Neuronal stem cell (in vitro differentiated cells): ENCODE data around the gene SHROOM4.

Experiments
- DNase-seq: peaks from one replicate; pipeline ENCODE4 v3.0.0-alpha.2; 2013; ENCODE audit warnings: low spot score
- H2AFZ ChIP-seq: one replicate; pipeline ENCODE4 v1.6.1; 2013; ENCODE audit warnings: mild to moderate bottlenecking, low read length, inconsistent platforms
- H2AK5ac ChIP-seq: 2 replicates; pipeline ENCODE4 v1.6.1; 2013; ENCODE audit warnings: low read depth, mild to moderate bottlenecking, inconsistent platforms, low read length, moderate library complexity, mixed read lengths
- H2BK120ac ChIP-seq: 2 replicates; pipeline ENCODE4 v1.6.1; 2013; ENCODE audit warnings: low read depth, mild to moderate bottlenecking, inconsistent platforms, low read length, moderate library complexity, mixed read lengths
- H2BK12ac ChIP-seq: one replicate; pipeline ENCODE4 v1.6.1; 2013; ENCODE audit warnings: low read length, inconsistent platforms
- H2BK15ac ChIP-seq: 2 replicates; pipeline ENCODE4 v1.6.1; 2013; ENCODE audit warnings: mild to moderate bottlenecking, low read length, inconsistent platforms, mixed read lengths
- H2BK5ac ChIP-seq: one replicate; pipeline ENCODE4 v1.6.1; 2013; ENCODE audit warnings: inconsistent platforms, mild to moderate bottlenecking, low read length, moderate library complexity
- H3K14ac ChIP-seq: one replicate; pipeline ENCODE4 v1.6.1; 2013; ENCODE audit warnings: low read length, inconsistent platforms
- H3K18ac ChIP-seq: 2 replicates; pipeline ENCODE4 v1.6.1; 2013; ENCODE audit warnings: low read length, inconsistent platforms
- H3K23ac ChIP-seq: 2 replicates; pipeline ENCODE4 v1.6.1; 2013; ENCODE audit warnings: low read depth, mild to moderate bottlenecking, mixed read lengths, low read length, inconsistent platforms; ENCODE audit not compliant: poor library complexity
- H3K27ac ChIP-seq: replicated peaks from 3 replicates; pipeline ENCODE4 v1.5.1; 2013; ENCODE audit warnings: low read length, inconsistent platforms
- H3K27me3 ChIP-seq, 3 experiments: 2 replicates each; pipeline ENCODE4 v1.6.1; 2013; ENCODE audit warnings: low read length in 3 of 3, mild to moderate bottlenecking in 2 of 3, inconsistent platforms in 1 of 3, low read depth in 1 of 3, mixed read lengths in 1 of 3, moderate library complexity in 1 of 3; ENCODE audit not compliant: control insufficient read depth in 3 of 3, insufficient read depth in 3 of 3
- H3K36me3 ChIP-seq, 2 donors: replicated peaks in 1 of 2; 2 replicates each; pipeline ENCODE4 v1.6.1; 2013; ENCODE audit warnings: low read length in 2 of 2; ENCODE audit not compliant: control insufficient read depth in 2 of 2, insufficient read depth in 2 of 2
- H3K4ac ChIP-seq: 2 replicates; pipeline ENCODE4 v1.6.1; 2013; ENCODE audit warnings: inconsistent platforms, mild to moderate bottlenecking, low read length, moderate library complexity
- H3K4me1 ChIP-seq, 2 donors: 1 replicate in 1 of 2; 2 replicates in 1 of 2; pipeline ENCODE4 v1.6.1; 2013; ENCODE audit warnings: low read length in 2 of 2, low read depth in 1 of 2; ENCODE audit not compliant: control insufficient read depth in 2 of 2, insufficient read depth in 1 of 2
- H3K4me2 ChIP-seq: one replicate; pipeline ENCODE4 v1.6.1; 2013; ENCODE audit warnings: mild to moderate bottlenecking, low read length, inconsistent platforms; ENCODE audit not compliant: insufficient read depth, poor library complexity, severe bottlenecking
- H3K4me3 ChIP-seq, 2 donors: 2 replicates each; pipeline ENCODE4 v1.5.1; 2013; ENCODE audit warnings: low read length in 2 of 2, mild to moderate bottlenecking in 2 of 2, inconsistent platforms in 1 of 2, moderate library complexity in 1 of 2
- H3K79me1 ChIP-seq: one replicate; pipeline ENCODE4 v1.6.1; 2013; ENCODE audit warnings: low read depth, mild to moderate bottlenecking, inconsistent platforms, low read length, moderate library complexity
- H3K9ac ChIP-seq: one replicate; pipeline ENCODE4 v1.6.1; 2013; ENCODE audit warnings: mild to moderate bottlenecking, low read depth, low read length, inconsistent platforms; ENCODE audit not compliant: poor library complexity
- H3K9me3 ChIP-seq, 2 donors: replicated peaks in 1 of 2; 2 replicates each; pipeline versions ENCODE3 to v1.6.1; 2013; ENCODE audit warnings: low read length in 2 of 2, mild to moderate bottlenecking in 2 of 2, inconsistent platforms in 1 of 2, low read depth in 1 of 2, mixed read lengths in 1 of 2, moderate library complexity in 1 of 2; ENCODE audit not compliant: control insufficient read depth in 2 of 2, insufficient read depth in 1 of 2
- H4K8ac ChIP-seq: one replicate; pipeline ENCODE4 v1.6.1; 2013; ENCODE audit warnings: low read depth, mild to moderate bottlenecking, inconsistent platforms, low read length, moderate library complexity
- H4K91ac ChIP-seq: one replicate; pipeline ENCODE4 v1.6.1; 2013; ENCODE audit warnings: low read length, low read depth, mild to moderate bottlenecking, inconsistent platforms; ENCODE audit not compliant: poor library complexity
- WGBS, 2 donors: extraction: QIAGEN DNeasy Blood & Tissue Kit; methylation state at CpG; one replicate each; pipeline ENCODE4 v1.1.7; 2013; ENCODE audit warnings: missing lambda C conversion rate in 2 of 2, mixed read lengths in 1 of 2; ENCODE audit not compliant: insufficient read length in 2 of 2, insufficient replicate concordance in 1 of 2; ENCODE audit errors: extremely low coverage in 2 of 2; 5-methylcytosine and 5-hydroxymethylcytosine counted together

Gene SHROOM4

GRCh38 chrX:50609796-50610195 lies 204.2 kb downstream of the SHROOM4 start:
- no peak overlapping the region for H3K4ac ChIP-seq
- H3K14ac ChIP-seq = no peak overlapping the region
- H3K23ac ChIP-seq = no peak overlapping the region
- H3K4me2 ChIP-seq = no peak overlapping the region
- no peak overlapping the region for H2BK5ac ChIP-seq
- no peak overlapping the region for H3K27ac ChIP-seq
- H3K79me1 ChIP-seq = no peaks in the 10 kb centered on the region
- no peaks in the 10 kb centered on the region for H3K4me1 ChIP-seq
- H3K27me3 ChIP-seq = no peaks in the 10 kb centered on the region
- no peak for DNase-seq
- no peaks in the 10 kb centered on the region for H3K36me3 ChIP-seq
- H3K18ac ChIP-seq = no peak overlapping the region
- H4K91ac ChIP-seq = no peak overlapping the region
- no peak overlapping the region for H4K8ac ChIP-seq
- no peak overlapping the region for H3K9ac ChIP-seq
- no peaks in the 10 kb centered on the region for H3K9me3 ChIP-seq
- no peak overlapping the region for H2AFZ ChIP-seq
- no peak overlapping the region for H2AK5ac ChIP-seq
- H2BK120ac ChIP-seq = no peak overlapping the region
- no peak overlapping the region for H2BK12ac ChIP-seq
- H2BK15ac ChIP-seq = no peak overlapping the region
- no peak overlapping the region for H3K4me3 ChIP-seq

GRCh38 chrX:50606300-50606950 lies 207.6 kb downstream of the SHROOM4 start:
- no peak overlapping the region for H3K18ac ChIP-seq
- H2BK12ac ChIP-seq = no peak overlapping the region
- H2BK120ac ChIP-seq = no peak overlapping the region
- no peak overlapping the region for H3K4me3 ChIP-seq
- no peaks in the 10 kb centered on the region for H3K27me3 ChIP-seq
- no peak overlapping the region for H3K14ac ChIP-seq
- no CpG with 5 or more reads among the region's 3 CpGs for WGBS, 2 donors
- H4K8ac ChIP-seq = no peak overlapping the region
- H3K9me3 ChIP-seq = no peaks in the 10 kb centered on the region
- no peak overlapping the region for H4K91ac ChIP-seq
- H2AFZ ChIP-seq = no peak overlapping the region
- no peak overlapping the region for H3K27ac ChIP-seq
- no peak for DNase-seq
- no peak overlapping the region for H2BK5ac ChIP-seq
- H2AK5ac ChIP-seq = no peak overlapping the region
- H3K79me1 ChIP-seq = no peaks in the 10 kb centered on the region
- no peaks in the 10 kb centered on the region for H3K4me1 ChIP-seq
- no peak overlapping the region for H3K4ac ChIP-seq
- H3K36me3 ChIP-seq = no peaks in the 10 kb centered on the region
- no peak overlapping the region for H3K9ac ChIP-seq
- H3K23ac ChIP-seq = no peak overlapping the region
- no peak overlapping the region for H3K4me2 ChIP-seq
- no peak overlapping the region for H2BK15ac ChIP-seq

- no peak for DNase-seq
- Histone ChIP-seq H3K27ac (no peak overlapping the region), H3K9me3 (no peaks in the 10 kb centered on the region), H3K4me2 (no peak overlapping the region), H3K79me1 (no peaks in the 10 kb centered on the region), H3K23ac (no peak overlapping the region), H3K4ac (no peak overlapping the region), H3K9ac (no peak overlapping the region), H3K14ac (no peak overlapping the region), H3K4me3 (no peak overlapping the region), H2BK5ac (no peak overlapping the region), H2AK5ac (no peak overlapping the region), H3K36me3 (no peaks in the 10 kb centered on the region), H2BK15ac (no peak overlapping the region), H2AFZ (no peak overlapping the region), H3K27me3 (no peaks in the 10 kb centered on the region), H4K91ac (no peak overlapping the region), H2BK120ac (no peak overlapping the region), H4K8ac (no peak overlapping the region), H3K4me1 (peaks cover 6 to 9% of the 10 kb centered on the region in 2 donors), H2BK12ac (no peak overlapping the region), H3K18ac (no peak overlapping the region)
Measured at GRCh38 chrX:50596056-50596455, 217.9 kb downstream of the SHROOM4 start.

- Histone ChIP-seq H3K27me3 (no peaks in the 10 kb centered on the region), H3K9ac (no peak overlapping the region), H2AK5ac (no peak overlapping the region), H3K18ac (no peak overlapping the region), H3K14ac (no peak overlapping the region), H2BK12ac (no peak overlapping the region), H4K8ac (no peak overlapping the region), H3K4me3 (no peak overlapping the region), H2AFZ (no peak overlapping the region), H3K79me1 (no peaks in the 10 kb centered on the region), H2BK5ac (no peak overlapping the region), H3K4ac (no peak overlapping the region), H3K4me1 (peaks cover 6 to 9% of the 10 kb centered on the region in 2 donors), H3K36me3 (no peaks in the 10 kb centered on the region), H2BK120ac (no peak overlapping the region), H2BK15ac (no peak overlapping the region), H3K4me2 (no peak overlapping the region), H4K91ac (no peak overlapping the region), H3K23ac (no peak overlapping the region), H3K27ac (no peak overlapping the region), H3K9me3 (no peaks in the 10 kb centered on the region)
- no peak for DNase-seq
Measured at GRCh38 chrX:50594788-50595187, 219.2 kb downstream of the SHROOM4 start.
